Activated T-cell treated with anti-CD3 and anti-CD28 coated beads for 24 hours (primary cell): ENCODE results near the gene PAPOLG.

Source experiments
- DNase-seq: peaks from one replicate; pipeline ENCODE4 v3.0.0-alpha.2; 2020; ENCODE audit warnings: low read depth

The PAPOLG gene

DNA sequence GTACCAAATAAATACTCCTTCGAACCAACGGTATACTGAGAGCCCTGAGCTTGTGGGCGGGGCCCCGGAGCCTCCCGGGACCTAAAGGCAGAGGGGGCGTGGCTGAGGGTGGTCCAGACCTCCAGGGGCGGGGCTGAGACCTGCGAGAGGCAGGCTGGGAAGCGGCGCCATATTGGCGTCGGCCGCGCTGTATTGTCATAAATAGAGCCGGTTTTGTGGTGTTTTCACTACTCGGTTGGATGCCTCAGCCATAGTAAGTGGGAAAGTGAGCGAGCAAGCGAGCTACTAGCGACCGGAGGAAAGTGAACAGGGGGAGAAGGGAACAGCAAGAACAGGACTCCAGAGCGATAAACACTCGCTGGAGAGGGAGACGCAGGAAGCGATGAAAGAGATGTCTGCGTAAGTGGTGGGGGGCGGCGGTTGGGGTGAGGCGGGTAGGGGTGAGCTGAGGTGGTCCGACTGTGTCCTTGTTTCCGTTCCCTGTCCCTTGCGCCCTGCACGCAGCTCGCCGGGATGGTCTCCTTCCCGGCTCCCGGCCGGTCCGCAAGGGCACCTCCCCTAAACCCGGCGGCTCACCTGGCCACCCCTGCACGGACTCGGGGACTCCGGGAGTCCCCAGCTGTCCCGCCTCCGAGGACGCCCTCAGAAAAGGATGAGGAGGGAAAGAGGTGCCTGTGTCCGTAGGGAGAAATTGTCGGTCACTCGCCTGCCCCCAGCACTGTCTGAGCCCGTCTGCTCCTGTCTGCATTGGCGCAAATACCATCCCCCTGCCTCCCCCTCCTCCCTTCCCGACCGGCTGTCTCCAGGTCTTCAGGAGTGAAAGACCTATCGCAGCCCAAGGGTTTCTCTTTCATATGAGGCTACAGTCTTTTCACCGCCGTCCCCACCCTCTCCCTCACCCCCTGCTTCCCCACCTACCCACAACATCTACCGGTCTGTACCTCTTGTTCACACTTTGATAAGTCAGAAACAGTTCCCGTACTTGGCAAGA lies at the start of gene PAPOLG:
PAPOLG (plus strand) TSS at position 172 of the 991 bp plus-strand sequence; CDS start at position 383, 211 bp downstream.
- peak; percentile 97 for DNase-seq

DNA sequence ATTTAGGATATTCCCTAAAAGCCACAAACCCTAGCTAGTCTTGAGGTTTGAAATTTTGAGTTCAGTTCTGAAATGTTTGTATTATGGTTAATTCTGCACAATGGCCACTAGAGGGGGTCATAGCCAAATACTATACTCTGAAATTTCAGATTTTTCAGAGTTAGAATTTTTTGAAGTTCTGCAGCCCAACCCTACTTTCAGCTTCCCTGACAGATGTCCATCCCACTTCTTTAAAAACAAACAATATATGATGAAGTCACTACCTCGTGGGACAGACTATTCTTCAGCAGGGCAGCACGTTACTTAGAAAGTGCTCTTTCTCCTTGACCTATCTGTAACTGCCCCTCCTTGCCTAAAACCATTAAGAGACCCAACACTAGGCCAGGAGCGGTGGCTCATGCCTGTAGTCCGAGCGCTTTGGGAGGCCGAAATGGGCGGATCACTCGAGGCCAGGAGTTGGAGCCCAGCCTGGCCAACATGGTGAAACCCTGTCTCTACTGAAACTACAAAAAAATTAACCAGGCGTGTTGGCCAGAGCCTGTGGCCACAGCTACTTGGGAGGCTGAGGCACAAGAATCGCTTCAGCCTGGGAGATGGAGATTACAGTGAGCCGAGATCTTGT lies 48.2 kb upstream of the PAPOLG start:
- DNase-seq: no peak

- no peak for DNase-seq
Observed at GRCh38 chr2:60708630-60709320, 47.3 kb upstream of the PAPOLG start.

DNA sequence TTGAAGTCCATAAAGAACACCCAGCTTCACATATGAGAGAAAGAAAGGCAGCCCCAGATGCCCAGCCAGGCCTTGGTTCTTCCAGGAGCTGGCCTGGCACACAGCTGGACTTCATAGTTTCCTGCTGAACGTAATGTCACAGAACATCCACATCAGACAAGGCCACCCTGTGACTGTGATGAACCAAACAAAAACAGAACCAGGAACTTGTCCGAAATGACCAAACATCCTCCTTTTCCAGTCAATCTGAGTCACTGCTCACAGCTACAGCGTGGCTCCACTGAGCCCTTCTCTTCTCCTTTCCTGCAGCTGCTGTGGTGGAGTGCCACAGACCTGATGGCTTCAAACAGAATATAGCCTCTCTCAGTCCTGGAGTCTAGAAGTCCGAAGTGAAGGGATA lies 45.4 kb upstream of the PAPOLG start:
- DNase-seq: no peak

DNA sequence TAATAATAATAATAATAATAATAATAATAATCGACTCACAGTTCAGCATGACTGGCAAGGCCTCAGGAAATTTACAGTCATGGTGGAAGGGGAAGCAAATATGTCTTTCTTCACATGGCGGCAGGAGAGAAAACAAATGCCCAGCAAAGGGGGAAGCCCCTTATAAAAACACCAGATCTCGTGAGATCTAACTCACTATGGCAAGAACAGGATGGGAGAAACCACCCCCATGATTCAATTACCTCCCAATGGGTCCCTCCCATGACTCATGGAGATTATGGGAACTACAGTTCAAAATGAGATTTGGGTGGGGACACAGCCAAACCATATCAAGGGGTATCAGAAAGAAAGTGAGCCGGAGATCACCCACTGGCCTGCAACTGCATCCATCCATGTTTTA lies 40.5 kb upstream of the PAPOLG start:
- DNase-seq: no peak

DNA sequence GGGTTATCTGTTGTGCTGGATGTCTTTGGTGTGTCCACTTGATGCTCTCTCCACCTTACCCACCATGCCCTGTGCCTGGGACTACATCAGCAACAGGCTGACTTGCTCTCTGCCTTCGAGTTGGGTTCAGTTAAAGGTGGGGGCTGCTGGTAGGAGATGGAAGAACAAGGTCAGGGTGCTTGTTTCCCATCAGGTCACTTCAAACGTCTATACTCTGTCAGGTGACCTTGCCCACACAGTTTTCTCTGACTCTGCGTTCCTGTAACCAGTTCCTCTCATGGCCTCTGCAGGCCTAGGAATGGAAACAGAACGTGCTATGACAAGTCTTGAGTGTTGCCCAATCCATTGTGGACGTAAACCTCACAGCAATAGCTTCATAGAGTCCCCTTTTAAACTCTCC lies 38.4 kb upstream of the PAPOLG start:
- no peak for DNase-seq

DNA sequence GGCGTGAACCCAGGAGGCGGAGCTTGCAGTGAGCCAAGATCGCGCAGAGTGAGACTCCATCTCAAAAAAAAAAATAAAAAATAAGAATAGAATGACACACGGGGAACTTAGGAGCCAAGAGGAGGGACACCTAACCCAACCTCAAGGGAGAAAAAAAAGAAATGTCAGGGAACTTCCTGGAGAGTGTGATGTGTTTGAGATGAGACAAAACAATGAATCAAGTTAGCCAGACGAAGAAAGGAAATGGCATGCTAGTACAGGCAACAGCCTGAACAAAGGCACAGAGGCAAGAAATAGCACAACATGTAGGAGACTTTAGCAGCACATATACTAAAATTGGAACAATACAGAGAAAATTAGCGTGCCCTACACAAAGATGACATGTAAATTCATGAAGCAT lies 36.7 kb upstream of the PAPOLG start:
- no peak for DNase-seq

DNA sequence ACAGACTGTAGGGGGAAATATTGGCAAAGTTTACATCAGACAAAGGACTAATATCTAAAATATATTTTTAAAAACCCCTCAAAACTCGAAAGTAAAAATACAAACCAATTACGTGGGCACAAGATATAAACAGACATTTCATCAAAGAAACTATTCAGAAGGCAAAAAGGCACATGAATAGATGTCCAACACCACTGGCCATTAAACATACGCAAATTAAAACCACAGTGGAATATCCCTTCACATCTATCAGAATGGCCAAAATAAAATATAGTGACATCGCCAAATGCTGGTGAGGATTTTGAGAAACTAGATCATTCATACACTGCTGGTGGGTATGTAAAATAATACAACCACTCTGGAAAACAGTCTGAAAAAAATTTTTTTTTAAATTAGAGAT lies 30.6 kb upstream of the PAPOLG start:
- no peak for DNase-seq

DNA sequence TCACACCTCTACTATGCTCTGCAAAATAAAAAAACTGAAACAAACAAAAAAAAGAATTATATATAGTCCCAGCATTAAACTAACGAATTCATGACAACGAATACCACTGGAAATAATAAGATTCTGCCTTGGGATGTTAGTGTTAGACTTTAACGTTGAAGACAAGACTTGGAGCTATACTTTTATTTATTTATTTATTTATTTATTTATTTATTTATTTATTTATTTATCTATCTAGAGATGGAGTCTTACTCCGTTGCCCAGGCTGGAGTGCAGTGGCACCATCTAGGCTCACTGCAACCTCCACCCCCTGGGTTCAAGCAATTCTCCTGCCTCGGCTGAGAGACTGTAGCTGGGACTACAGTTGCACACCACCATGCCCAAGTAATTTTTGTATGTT lies 27.2 kb upstream of the PAPOLG start:
- DNase-seq: no peak

GRCh38 chr2:60735496-60736250 lies 20.4 kb upstream of the PAPOLG start:
- no peak for DNase-seq

- DNase-seq: no peak
Observed at GRCh38 chr2:60738679-60739078, 17.4 kb upstream of the PAPOLG start.

DNA sequence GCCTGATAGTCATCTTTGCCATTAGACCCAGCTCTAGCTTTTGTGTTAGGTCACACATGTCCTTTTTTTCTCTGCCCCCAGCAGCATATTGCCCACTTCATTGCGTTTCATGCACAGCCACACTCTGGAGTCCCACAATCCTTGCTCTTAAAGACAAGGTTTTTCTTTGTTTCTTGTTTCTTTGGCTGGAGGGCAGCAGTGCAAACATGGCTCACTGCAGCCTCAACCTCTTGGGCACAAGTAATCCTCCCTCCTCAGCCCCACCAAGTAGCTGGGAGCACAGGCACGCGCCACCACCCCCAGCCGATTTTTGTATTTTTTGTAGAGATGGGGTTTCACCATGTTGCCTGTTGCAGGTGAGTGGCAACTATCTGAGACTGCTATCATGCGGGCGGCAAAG lies 16.9 kb upstream of the PAPOLG start:
- no peak for DNase-seq

- DNase-seq: no peak
Observed at GRCh38 chr2:60741576-60741975, 14.5 kb upstream of the PAPOLG start.

- no peak for DNase-seq
Observed at GRCh38 chr2:60742419-60742818, 13.6 kb upstream of the PAPOLG start.

- no peak for DNase-seq
Observed at GRCh38 chr2:60745330-60745729, 10.7 kb upstream of the PAPOLG start.

- DNase-seq: no peak
Observed at GRCh38 chr2:60745761-60746160, 10.3 kb upstream of the PAPOLG start.

DNA sequence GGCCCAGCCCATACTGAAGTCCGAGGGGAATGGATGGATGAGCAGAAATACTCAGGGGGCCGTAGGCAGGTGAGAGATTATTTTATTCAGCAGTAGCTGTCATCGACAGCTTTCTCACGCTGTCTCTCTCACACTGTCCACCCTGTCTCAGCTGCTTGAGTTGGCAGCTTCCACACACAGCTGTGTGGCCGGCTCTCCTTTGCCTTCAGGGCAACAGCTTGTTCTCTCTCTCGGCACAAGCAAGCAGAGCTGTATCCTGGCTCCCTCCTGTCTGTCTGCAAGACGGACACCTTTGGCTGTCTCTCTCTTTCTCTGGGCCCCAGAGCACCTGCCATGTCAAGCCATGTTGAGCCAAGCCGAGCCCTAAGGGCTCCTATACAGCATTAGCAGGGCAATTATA lies 9.8 kb upstream of the PAPOLG start:
- DNase-seq: no peak

DNA sequence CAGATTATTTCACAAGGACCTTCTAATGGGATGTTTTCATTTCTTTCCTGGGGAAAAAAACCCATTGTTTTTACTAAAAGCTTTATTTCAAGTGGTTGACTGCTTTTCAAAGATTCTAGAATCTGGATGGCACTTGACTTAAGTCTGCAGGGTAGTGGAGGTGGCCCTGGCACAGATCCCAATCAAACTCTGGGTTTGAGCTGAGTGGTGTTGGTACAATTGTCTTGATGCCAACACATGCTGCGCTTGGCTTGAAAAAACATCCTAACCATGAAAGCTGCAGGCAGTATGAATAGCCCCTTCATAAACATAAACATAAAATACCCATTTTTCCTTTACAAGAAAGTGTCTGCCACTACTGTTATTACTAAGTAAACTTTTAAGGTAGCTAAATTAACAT lies 3.6 kb downstream of the PAPOLG start:
- DNase-seq: no peak

DNA sequence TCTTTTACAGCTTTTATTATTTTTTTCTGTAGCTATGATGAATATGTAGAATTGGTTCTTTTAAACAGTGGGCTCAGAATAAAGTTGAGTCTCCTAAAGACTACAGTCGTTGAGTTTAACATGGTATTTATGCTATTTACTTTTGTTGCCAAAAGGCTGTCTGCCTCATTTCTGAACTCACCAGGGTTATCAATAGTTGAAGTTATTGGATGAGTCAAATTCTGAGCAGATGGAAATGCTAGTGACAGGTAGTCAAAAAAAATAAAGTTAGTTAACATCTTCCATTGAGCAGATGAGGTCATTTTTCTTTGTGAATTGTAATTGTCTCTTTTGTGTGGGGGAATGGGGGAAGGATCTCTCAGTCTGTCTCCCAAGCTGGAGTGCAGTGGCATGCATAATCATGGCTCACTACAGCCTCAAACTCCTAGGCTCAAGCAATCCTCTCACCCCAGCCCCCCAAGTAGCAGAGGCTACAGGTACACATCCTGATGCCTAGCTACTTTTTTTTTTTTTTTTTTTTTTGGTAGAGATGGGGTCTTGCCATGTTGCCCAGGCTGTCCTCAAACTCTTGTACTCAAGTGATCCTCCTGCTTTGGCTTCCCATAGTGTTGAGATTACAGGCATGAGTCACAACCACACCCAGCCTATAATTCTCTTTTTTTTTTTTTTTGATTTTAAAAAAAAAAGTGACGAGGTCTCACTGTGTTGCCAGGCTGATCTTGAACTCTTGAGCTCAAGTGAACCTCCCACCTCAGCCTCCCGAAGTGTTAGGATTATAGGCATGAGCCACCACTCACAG lies 8.9 kb downstream of the PAPOLG start:
- no peak for DNase-seq

DNA sequence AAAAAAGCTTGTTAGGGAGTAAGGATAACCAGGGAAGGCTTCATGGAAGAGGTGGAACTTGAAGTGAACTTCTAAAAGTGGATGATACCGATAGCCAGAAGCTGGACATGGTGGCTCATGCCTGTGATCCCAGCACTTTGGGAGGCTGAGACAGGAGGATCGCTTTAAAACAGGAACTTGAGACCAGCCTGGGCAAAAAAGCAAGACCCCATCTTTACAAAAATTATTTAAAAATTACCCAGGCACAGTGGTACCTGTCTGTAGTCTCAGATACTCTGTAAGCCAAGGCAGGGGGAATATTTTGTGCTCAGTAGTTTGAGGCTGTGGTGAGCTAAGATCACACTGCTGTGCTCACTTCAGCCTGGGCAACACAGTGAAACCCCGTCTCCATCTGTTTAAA lies 10.2 kb downstream of the PAPOLG start:
- no peak for DNase-seq

DNA sequence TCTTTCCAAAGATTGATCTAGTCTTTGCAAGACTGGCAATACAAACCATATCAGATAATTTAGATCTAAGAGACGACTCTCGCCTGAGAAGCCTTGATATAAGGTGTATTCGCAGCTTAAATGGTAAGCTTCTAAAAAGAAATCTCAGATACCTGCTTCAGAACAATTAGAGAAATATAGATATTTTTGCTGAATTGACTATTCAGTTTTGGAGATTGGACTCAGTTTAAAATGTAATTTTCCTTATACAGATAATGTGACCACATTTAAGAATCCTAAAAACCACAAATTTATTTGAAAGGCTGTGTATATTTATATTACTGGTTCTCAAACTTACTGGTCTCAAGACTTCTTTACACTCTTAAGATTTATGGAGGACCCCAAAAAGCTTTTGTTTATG lies 15.4 kb downstream of the PAPOLG start:
- no peak for DNase-seq
